ENCODE measurements around the gene STPG3.
A peak's percentile ranks its signal among the peaks of the same experiment; 100 is the strongest.

Gene STPG3

DNA sequence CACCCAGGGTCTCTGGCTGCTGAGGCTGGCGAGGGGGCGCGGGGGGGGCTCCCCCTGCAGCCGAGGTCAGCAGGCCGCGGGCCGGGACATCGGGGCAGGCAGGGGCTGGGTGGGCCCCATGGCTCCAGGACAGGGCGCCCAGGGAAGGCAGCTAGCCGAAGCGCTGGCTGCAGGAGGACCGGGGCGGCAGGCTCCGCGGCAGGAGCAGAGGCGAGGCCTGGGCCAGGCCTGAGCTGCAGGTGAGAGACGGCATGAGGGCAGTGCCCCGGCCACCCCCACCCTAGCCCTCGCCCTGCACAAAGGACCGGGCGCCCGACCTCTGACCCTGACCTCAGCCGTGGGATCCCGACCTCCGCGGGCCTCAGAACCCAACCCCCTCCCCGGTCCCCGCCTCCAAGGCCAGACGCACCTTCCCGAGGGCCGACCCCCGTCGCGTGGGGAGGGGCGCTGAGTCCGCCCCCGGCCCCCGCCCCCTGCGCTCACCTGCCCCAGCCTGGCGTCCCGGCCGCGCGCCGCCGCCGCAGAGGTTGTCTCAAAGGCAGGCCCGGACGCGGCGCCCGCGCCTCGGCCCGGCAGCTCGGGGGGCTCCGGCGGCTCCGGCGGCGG lies 29.5 kb upstream of the STPG3 start:
- DNase-seq (ENCODE audit: low read depth): no peak
- TF ChIP-seq, protein P1, sequence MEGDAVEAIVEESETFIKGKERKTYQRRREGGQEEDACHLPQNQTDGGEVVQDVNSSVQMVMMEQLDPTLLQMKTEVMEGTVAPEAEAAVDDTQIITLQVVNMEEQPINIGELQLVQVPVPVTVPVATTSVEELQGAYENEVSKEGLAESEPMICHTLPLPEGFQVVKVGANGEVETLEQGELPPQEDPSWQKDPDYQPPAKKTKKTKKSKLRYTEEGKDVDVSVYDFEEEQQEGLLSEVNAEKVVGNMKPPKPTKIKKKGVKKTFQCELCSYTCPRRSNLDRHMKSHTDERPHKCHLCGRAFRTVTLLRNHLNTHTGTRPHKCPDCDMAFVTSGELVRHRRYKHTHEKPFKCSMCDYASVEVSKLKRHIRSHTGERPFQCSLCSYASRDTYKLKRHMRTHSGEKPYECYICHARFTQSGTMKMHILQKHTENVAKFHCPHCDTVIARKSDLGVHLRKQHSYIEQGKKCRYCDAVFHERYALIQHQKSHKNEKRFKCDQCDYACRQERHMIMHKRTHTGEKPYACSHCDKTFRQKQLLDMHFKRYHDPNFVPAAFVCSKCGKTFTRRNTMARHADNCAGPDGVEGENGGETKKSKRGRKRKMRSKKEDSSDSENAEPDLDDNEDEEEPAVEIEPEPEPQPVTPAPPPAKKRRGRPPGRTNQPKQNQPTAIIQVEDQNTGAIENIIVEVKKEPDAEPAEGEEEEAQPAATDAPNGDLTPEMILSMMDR (conservative IDR thresholded peaks at IDR 0.05; ENCODE audit: control insufficient read depth, insufficient read depth, low read depth, low read length): no peak
- H3K4me3 ChIP-seq (ENCODE audit: control insufficient read depth, low read depth, low read length): no peak overlapping the region

DNA sequence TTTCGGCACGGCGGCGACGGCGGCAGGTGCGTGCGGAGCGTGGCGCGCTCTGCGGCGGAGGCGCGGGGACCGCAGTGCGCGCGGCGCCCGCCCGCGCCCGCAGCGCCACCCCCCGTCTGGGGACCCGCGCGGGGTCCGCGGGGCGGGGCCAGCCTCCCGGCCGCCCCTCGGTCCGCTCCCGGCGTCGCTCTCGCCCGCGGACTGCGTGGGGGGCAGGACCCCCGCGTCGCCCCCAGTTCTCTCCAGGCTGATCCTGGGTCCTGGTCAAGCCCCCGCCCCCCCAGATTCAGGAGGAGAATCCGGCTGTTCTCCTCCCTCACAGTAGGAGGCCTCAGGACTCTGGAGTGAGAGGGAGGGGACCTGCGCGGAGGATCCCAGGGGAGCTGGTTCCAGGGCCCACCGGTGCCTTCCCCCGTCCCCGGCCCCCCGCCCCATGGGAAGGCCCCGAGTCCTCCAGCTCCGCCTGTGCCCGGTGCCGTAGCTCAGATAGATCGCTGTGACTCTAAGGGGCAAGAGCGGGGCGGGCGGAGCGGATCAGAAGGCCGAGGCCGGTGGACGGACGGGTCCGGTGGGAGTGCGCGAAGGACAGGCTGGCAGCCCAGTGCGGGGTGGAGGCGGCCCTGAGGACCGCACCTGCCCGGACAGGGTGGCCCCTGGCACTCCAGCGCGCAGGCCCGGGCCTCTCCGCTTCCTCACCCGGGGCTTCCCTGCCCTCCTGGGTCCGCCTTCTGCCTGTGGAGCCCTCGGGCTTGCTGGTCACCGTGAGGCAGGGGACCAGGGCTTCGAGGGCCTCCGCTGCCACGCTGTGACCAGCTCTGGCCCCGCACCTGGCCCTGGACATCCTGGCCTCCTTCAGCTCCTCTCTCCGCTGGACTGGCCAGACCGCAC lies 28.7 kb upstream of the STPG3 start, which contains the start of gene RNF208:
Gene RNF208 (minus strand): TSS at position 51 of the 888 bp plus-strand sequence. CDS start 1,028 bp downstream, outside the sequence.
- no peak for DNase-seq (ENCODE audit: low read depth)
- H3K4me3 ChIP-seq (ENCODE audit: control insufficient read depth, low read depth, low read length): peak within 1 kb of the TSS; percentile 40
- TF ChIP-seq, protein P1 (conservative IDR thresholded peaks at IDR 0.05; ENCODE audit: control insufficient read depth, insufficient read depth, low read depth, low read length): no peak

DNA sequence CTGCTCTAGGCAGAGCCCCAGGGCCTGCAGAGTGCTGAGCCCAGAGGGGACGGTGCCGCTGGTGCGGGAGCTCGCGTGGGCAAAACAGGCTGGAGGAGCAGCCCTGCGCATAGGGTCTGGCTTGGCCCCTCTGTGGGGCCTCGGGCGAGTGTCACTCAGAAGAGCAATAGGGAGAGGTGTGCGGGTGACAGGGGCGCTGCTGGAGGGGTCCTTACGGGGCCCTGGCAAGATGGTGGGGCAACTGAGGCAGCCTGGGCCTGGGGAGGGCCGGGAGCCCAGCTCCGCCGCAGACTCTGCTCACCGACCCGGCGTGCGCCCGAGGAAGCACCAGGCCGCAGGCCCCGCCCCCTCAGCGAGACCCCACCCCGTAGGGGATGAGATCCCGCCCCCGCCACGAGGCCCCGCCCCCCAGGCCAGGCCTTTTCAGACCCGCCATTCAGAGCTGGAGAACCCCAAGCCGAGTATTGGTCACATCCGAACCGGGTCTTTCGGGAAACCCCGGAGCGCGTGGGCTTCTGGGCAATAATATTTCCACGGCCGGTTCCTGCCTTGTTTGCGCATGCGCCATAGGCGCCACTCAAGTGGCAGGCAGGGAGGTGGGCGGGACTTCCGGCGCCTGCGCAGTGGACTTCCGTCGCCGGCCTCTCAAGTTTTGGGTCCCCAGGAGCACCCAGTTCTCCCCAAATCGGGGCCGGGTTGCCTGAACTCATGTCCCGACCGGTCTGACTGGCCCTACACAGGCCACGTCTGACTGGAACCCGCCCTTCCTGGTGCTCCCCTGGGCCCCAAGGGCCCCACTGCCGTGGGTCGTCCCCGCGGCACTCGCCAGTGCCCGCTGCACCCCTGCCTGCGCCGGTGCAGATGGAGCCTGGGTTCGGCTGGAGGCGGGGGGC lies 27.8 kb upstream of the STPG3 start:
- peak overlapping the region; percentile 62 for H3K4me3 ChIP-seq (ENCODE audit: control insufficient read depth, low read depth, low read length)
- DNase-seq (ENCODE audit: low read depth): peak; percentile 97
- TF ChIP-seq, protein P1 (conservative IDR thresholded peaks at IDR 0.05; ENCODE audit: control insufficient read depth, insufficient read depth, low read depth, low read length): no peak

DNA sequence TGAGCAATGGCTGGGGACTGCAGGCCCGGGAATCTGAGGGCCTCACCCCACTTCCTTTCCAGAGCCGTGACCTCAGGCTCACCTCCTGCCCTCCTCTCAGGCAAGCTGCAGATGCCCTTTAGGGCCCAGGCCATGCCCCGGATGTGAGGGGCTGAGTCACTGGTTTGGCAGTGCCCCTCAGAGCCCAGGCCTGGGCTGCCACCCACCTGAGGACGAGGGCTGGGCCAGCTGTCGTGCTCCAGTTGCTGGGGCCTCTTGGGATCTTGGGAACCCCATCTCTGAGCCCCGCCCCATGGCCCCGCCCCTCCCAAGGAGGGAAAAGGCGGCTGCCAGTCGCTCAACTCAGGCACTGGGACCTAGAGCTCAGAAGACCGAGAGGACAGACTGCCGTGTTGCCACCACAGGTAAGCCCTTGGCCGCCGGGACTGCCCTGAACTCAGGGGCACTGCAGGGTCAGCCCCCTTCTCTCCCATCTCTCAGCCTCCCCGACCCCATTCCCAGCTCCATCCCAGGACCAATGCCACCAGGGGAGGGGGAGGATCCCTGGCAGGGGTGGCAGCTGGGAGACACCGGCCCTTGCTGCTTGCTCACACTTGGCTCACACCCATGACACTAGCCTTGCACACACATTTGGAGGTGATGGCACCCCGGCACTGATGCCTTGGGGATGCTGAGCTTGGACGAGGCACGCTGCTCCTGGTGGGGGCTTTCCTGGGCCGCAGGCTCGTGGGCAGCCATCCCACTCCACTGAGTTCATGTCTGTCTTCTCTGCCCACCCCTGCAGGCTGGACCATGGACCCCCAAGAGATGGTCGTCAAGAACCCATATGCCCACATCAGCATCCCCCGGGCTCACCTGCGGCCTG lies 26.0 kb upstream of the STPG3 start, which contains the start of gene CYSRT1:
Gene CYSRT1 (plus strand): TSS at position 345 of the 865 bp plus-strand sequence. CDS start 448 bp downstream, at position 793.
- DNase-seq (ENCODE audit: low read depth): no peak
- TF ChIP-seq, protein P1 (conservative IDR thresholded peaks at IDR 0.05; ENCODE audit: control insufficient read depth, insufficient read depth, low read depth, low read length): no peak

DNA sequence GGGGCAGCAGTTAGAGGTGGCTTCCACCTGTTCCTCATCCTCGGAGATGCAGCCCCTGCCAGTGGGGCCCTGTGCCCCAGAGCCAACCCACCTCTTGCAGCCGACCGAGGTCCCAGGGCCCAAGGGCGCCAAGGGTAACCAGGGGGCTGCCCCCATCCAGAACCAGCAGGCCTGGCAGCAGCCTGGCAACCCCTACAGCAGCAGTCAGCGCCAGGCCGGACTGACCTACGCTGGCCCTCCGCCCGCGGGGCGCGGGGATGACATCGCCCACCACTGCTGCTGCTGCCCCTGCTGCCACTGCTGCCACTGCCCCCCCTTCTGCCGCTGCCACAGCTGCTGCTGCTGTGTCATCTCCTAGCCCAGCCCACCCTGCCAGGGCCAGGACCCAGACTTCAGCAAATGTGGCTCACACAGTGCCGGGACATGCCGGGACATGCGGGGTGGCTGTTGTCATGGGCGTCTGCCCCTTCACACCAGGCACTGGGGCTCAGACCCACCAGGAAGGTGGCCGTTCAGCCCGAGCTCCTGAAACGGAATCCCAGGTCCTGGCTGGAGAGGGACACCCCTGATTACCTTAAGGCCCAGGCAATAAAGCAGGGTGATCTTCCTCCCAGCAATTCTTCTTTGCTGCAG lies 25.3 kb upstream of the STPG3 start:
- TF ChIP-seq, protein P1 (conservative IDR thresholded peaks at IDR 0.05; ENCODE audit: control insufficient read depth, insufficient read depth, low read depth, low read length): no peak
- no peak for DNase-seq (ENCODE audit: low read depth)

More for the DNA sequence above, 26.0 kb upstream of the STPG3 start, which contains the start of gene CYSRT1:
- peak within 1 kb of the TSS; percentile 62 for H3K4me3 ChIP-seq (ENCODE audit: control insufficient read depth, low read depth, low read length)

More for the DNA sequence above, 25.3 kb upstream of the STPG3 start:
- H3K4me3 ChIP-seq (ENCODE audit: control insufficient read depth, low read depth, low read length): no peak overlapping the region
